PC-9 (cell line): ENCODE results near the gene C19orf53.

Experiments used
- EZH2 ChIP-seq: fragments of 200-600 bp; sonication (generic); IDR thresholded peaks from 2 replicates; pipeline ENCODE4 v1.8.0; 2017; ENCODE audit warnings: antibody characterized with exemption, low read depth
- TF ChIP-seq, protein P1 (sequence below): fragments of 200-600 bp; sonication (generic); conservative IDR thresholded peaks from 2 replicates; pipeline ENCODE4 v1.6.1; 2017; ENCODE audit warnings: mixed run types, antibody characterized with exemption, mild to moderate bottlenecking, moderate library complexity

- TF ChIP-seq, protein P1, sequence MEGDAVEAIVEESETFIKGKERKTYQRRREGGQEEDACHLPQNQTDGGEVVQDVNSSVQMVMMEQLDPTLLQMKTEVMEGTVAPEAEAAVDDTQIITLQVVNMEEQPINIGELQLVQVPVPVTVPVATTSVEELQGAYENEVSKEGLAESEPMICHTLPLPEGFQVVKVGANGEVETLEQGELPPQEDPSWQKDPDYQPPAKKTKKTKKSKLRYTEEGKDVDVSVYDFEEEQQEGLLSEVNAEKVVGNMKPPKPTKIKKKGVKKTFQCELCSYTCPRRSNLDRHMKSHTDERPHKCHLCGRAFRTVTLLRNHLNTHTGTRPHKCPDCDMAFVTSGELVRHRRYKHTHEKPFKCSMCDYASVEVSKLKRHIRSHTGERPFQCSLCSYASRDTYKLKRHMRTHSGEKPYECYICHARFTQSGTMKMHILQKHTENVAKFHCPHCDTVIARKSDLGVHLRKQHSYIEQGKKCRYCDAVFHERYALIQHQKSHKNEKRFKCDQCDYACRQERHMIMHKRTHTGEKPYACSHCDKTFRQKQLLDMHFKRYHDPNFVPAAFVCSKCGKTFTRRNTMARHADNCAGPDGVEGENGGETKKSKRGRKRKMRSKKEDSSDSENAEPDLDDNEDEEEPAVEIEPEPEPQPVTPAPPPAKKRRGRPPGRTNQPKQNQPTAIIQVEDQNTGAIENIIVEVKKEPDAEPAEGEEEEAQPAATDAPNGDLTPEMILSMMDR = no peak
- TF ChIP-seq EZH2 = no peak
Measured at GRCh38 chr19:13819238-13819637, 45.0 kb downstream of the C19orf53 start.
